WTC11 (cell line): ENCODE data around the gene CD44.

ENCODE experiments used
- CREB1 ChIP-seq: sonication (generic); formaldehyde crosslinking; IDR thresholded peaks from 2 replicates; pipeline ENCODE4 v1.8.0; 2023; ENCODE audit warnings: mild to moderate bottlenecking, missing genetic modification reagents
- ZNF232 ChIP-seq: sonication (generic); formaldehyde crosslinking; IDR thresholded peaks from 2 replicates; pipeline ENCODE4 v1.8.0; 2022; ENCODE audit warnings: mild to moderate bottlenecking, missing genetic modification reagents
- TF ChIP-seq, protein P1 (sequence below): sonication (generic); formaldehyde crosslinking; IDR thresholded peaks from 2 replicates; pipeline ENCODE4 v1.8.1; 2022; ENCODE audit warnings: missing genetic modification reagents, borderline replicate concordance
- TF ChIP-seq, protein P2 (sequence below): fragments of 200-600 bp; IDR thresholded peaks from 2 replicates; pipeline ENCODE4 v1.8.0; 2022; ENCODE audit warnings: antibody characterized with exemption
- TF ChIP-seq, protein P3 (sequence below): sonication (generic); formaldehyde crosslinking; IDR thresholded peaks from 2 replicates; pipeline ENCODE4 v1.8.0; 2023; ENCODE audit warnings: mild to moderate bottlenecking, missing genetic modification reagents

DNA sequence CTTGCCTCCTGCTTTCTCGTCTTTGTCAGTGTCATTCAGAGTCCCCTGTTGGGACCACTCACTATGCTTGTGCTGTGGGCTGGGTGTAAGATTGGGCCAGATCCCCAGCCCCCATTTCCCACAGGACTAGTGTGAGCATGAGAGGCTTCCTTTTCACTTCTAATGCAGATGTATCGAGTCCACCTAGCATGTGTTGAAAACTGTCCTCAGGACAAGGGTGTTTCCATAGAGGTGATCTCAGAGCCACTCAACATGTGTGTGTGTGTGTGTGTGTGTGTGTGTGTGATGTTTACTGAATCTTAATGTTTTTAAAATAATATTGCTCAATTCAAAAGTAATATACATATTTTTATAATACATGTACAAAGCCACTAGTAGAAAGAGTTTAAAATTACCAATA lies 11.4 kb upstream of the CD44 start:
- TF ChIP-seq, protein P1, sequence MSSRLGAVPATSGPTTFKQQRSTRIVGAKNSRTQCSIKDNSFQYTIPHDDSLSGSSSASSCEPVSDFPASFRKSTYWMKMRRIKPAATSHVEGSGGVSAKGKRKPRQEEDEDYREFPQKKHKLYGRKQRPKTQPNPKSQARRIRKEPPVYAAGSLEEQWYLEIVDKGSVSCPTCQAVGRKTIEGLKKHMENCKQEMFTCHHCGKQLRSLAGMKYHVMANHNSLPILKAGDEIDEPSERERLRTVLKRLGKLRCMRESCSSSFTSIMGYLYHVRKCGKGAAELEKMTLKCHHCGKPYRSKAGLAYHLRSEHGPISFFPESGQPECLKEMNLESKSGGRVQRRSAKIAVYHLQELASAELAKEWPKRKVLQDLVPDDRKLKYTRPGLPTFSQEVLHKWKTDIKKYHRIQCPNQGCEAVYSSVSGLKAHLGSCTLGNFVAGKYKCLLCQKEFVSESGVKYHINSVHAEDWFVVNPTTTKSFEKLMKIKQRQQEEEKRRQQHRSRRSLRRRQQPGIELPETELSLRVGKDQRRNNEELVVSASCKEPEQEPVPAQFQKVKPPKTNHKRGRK (CRISPR knock-in tag), result no peak
- TF ChIP-seq, protein P2, sequence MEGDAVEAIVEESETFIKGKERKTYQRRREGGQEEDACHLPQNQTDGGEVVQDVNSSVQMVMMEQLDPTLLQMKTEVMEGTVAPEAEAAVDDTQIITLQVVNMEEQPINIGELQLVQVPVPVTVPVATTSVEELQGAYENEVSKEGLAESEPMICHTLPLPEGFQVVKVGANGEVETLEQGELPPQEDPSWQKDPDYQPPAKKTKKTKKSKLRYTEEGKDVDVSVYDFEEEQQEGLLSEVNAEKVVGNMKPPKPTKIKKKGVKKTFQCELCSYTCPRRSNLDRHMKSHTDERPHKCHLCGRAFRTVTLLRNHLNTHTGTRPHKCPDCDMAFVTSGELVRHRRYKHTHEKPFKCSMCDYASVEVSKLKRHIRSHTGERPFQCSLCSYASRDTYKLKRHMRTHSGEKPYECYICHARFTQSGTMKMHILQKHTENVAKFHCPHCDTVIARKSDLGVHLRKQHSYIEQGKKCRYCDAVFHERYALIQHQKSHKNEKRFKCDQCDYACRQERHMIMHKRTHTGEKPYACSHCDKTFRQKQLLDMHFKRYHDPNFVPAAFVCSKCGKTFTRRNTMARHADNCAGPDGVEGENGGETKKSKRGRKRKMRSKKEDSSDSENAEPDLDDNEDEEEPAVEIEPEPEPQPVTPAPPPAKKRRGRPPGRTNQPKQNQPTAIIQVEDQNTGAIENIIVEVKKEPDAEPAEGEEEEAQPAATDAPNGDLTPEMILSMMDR, result no peak
- no peak for TF ChIP-seq CREB1 (CRISPR knock-in tag)
- TF ChIP-seq ZNF232 (CRISPR knock-in tag), result no peak
- TF ChIP-seq, protein P3, sequence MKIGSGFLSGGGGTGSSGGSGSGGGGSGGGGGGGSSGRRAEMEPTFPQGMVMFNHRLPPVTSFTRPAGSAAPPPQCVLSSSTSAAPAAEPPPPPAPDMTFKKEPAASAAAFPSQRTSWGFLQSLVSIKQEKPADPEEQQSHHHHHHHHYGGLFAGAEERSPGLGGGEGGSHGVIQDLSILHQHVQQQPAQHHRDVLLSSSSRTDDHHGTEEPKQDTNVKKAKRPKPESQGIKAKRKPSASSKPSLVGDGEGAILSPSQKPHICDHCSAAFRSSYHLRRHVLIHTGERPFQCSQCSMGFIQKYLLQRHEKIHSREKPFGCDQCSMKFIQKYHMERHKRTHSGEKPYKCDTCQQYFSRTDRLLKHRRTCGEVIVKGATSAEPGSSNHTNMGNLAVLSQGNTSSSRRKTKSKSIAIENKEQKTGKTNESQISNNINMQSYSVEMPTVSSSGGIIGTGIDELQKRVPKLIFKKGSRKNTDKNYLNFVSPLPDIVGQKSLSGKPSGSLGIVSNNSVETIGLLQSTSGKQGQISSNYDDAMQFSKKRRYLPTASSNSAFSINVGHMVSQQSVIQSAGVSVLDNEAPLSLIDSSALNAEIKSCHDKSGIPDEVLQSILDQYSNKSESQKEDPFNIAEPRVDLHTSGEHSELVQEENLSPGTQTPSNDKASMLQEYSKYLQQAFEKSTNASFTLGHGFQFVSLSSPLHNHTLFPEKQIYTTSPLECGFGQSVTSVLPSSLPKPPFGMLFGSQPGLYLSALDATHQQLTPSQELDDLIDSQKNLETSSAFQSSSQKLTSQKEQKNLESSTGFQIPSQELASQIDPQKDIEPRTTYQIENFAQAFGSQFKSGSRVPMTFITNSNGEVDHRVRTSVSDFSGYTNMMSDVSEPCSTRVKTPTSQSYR, result no peak
